IMR-90 (cell line): ENCODE measurements around the gene LGI2. TPM values are rescaled to one million over a fixed set of nuclear protein-coding genes. Genes with fewer than 3 reads are reported as not detected.

ENCODE experiments used
- ATAC-seq: fragments of 200-7000 bp; cut with Tn5 transposase; 2 replicates; pipeline ENCODE4 v1.9.1; 2020; ENCODE audit warnings: low read depth, mild to moderate bottlenecking, moderate library complexity
- BruUV-seq: library from RNA; stranded (reverse); fragments of 400-500 nt; replicated peaks from 2 replicates; lab custom pipeline; 2021; lab: Mats Ljungman, UMichigan
- CTCF ChIA-PET: fragments of 300-600 bp; formaldehyde crosslinking; extraction: SDS; loops from one replicate; lab custom pipeline; 2021; ENCODE audit warnings: antibody characterized with exemption; lab: Yijun Ruan, JAX
- POLR2A ChIA-PET: fragments of 300-600 bp; sonication (Branson Sonifier 250); formaldehyde crosslinking; loops from one replicate; lab custom pipeline; 2022; ENCODE audit warnings: antibody characterized with exemption; ENCODE audit not compliant: unreplicated experiment; lab: Charles Lee
- DNase-seq: peaks from one replicate; pipeline ENCODE4 v3.0.0; 2013
- H2AFZ ChIP-seq: replicated peaks from 2 replicates; pipeline ENCODE3; 2013; ENCODE audit warnings: low read length, mild to moderate bottlenecking; ENCODE audit not compliant: poor library complexity
- H2AK5ac ChIP-seq: 2 replicates; pipeline ENCODE4 v1.6.1; 2013; ENCODE audit warnings: low read depth, low read length, inconsistent platforms
- H2AK9ac ChIP-seq: replicated peaks from 2 replicates; pipeline ENCODE3; 2013; ENCODE audit warnings: mild to moderate bottlenecking, low read depth, low read length, moderate library complexity; ENCODE audit not compliant: poor library complexity
- H2BK120ac ChIP-seq: 2 replicates; pipeline ENCODE4 v1.6.1; 2013; ENCODE audit warnings: low read depth, low read length, inconsistent platforms
- H2BK15ac ChIP-seq: 3 replicates; pipeline ENCODE4 v1.6.1; 2013; ENCODE audit warnings: low read depth, low read length, inconsistent platforms
- H2BK20ac ChIP-seq: 2 replicates; pipeline ENCODE4 v1.6.1; 2013; ENCODE audit warnings: low read depth, mild to moderate bottlenecking, inconsistent platforms, low read length, moderate library complexity
- H2BK5ac ChIP-seq: 2 replicates; pipeline ENCODE4 v1.6.1; 2013; ENCODE audit warnings: mild to moderate bottlenecking, low read depth, low read length, inconsistent platforms; ENCODE audit not compliant: poor library complexity, severe bottlenecking
- H3K14ac ChIP-seq: replicated peaks from 2 replicates; pipeline ENCODE4 v1.6.1; 2013; ENCODE audit warnings: low read depth, low read length, inconsistent platforms
- H3K18ac ChIP-seq: 2 replicates; pipeline ENCODE4 v1.6.1; 2013; ENCODE audit warnings: low read depth, low read length, control low read depth
- H3K23ac ChIP-seq: 2 replicates; pipeline ENCODE4 v1.6.1; 2013; ENCODE audit warnings: low read depth, low read length, inconsistent platforms
- H3K27ac ChIP-seq: 2 replicates; pipeline ENCODE4 v1.5.1; 2013; ENCODE audit warnings: mild to moderate bottlenecking, control low read depth, low read length; ENCODE audit not compliant: insufficient read depth
- H3K27me3 ChIP-seq: 2 replicates; pipeline ENCODE4 v1.6.1; 2013; ENCODE audit warnings: low read length; ENCODE audit not compliant: control insufficient read depth, insufficient read depth
- H3K36me3 ChIP-seq: 2 replicates; pipeline ENCODE4 v1.6.1; 2013; ENCODE audit warnings: low read length, mixed read lengths; ENCODE audit not compliant: control insufficient read depth, insufficient read depth
- H3K4ac ChIP-seq: 2 replicates; pipeline ENCODE4 v1.6.1; 2013; ENCODE audit warnings: low read depth, low read length, inconsistent platforms
- H3K4me1 ChIP-seq: 2 replicates; pipeline ENCODE4 v1.6.1; 2013; ENCODE audit warnings: low read length, mixed read lengths; ENCODE audit not compliant: control insufficient read depth, insufficient read depth
- H3K4me2 ChIP-seq: 2 replicates; pipeline ENCODE4 v1.6.1; 2013; ENCODE audit warnings: low read depth, mild to moderate bottlenecking, control low read depth, low read length, moderate library complexity
- H3K4me3 ChIP-seq: 2 replicates; pipeline ENCODE4 v1.5.1; 2013; ENCODE audit warnings: low read depth, mild to moderate bottlenecking, control low read depth, low read length, moderate library complexity; ENCODE audit not compliant: insufficient read depth
- H3K56ac ChIP-seq: 2 replicates; pipeline ENCODE4 v1.6.1; 2013; ENCODE audit warnings: low read length, inconsistent platforms; ENCODE audit not compliant: insufficient read depth; ENCODE audit errors: extremely low read depth
- H3K79me1 ChIP-seq, 2 experiments: 2 replicates each; pipeline ENCODE4 v1.6.1; 2013; ENCODE audit warnings: low read length in 2 of 2, inconsistent platforms in 1 of 2, low read depth in 1 of 2
- H3K9ac ChIP-seq: 2 replicates; pipeline ENCODE4 v1.6.1; 2013; ENCODE audit warnings: low read depth, low read length, control low read depth
- H3K9me1 ChIP-seq: 2 replicates; pipeline ENCODE4 v1.6.1; 2013; ENCODE audit warnings: low read length, inconsistent platforms; ENCODE audit not compliant: insufficient read depth
- H3K9me3 ChIP-seq: 2 replicates; pipeline ENCODE4 v1.6.1; 2013; ENCODE audit warnings: low read length; ENCODE audit not compliant: control insufficient read depth, insufficient read depth
- H4K20me1 ChIP-seq: 2 replicates; pipeline ENCODE4 v1.6.1; 2013; ENCODE audit warnings: low read length, inconsistent platforms; ENCODE audit not compliant: insufficient read depth
- H4K5ac ChIP-seq: 2 replicates; pipeline ENCODE4 v1.6.1; 2013; ENCODE audit warnings: mild to moderate bottlenecking, low read depth, low read length, control low read depth
- H4K8ac ChIP-seq, 2 experiments: 2 replicates each; pipeline ENCODE4 v1.6.1; 2013; ENCODE audit warnings: low read depth in 2 of 2, low read length in 2 of 2, control low read depth in 1 of 2, inconsistent platforms in 1 of 2
- H4K91ac ChIP-seq: 2 replicates; pipeline ENCODE4 v1.6.1; 2013; ENCODE audit warnings: low read depth, low read length, inconsistent platforms; ENCODE audit not compliant: insufficient read depth
- BHLHE40 ChIP-seq: fragments of 150-350 bp; IDR thresholded peaks from 2 replicates; pipeline ENCODE4 v1.6.1; 2016; ENCODE audit warnings: mild to moderate bottlenecking, low read depth, low read length
- CEBPB ChIP-seq: IDR thresholded peaks from 2 replicates; pipeline ENCODE4 v1.6.1; 2012; ENCODE audit warnings: low read depth, low read length, improper control_type of control experiment
- CHD1 ChIP-seq: IDR thresholded peaks from 2 replicates; pipeline ENCODE4 v1.6.1; 2012; ENCODE audit warnings: low read depth, low read length, improper control_type of control experiment
- CTCF ChIP-seq: conservative IDR thresholded peaks from 2 replicates; pipeline ENCODE4 v1.5.1; 2012; ENCODE audit warnings: mild to moderate bottlenecking, low read depth, low read length, improper control_type of control experiment
- ELK1 ChIP-seq: fragments of 150-350 bp; IDR thresholded peaks from 2 replicates; pipeline ENCODE4 v1.6.1; 2016; ENCODE audit warnings: low read depth, mild to moderate bottlenecking, low read length, moderate library complexity, borderline replicate concordance
- FOS ChIP-seq: fragments of 150-350 bp; IDR thresholded peaks from 2 replicates; pipeline ENCODE4 v1.6.1; 2016; ENCODE audit warnings: low read depth, low read length
- MAFK ChIP-seq: IDR thresholded peaks from 2 replicates; pipeline ENCODE4 v1.6.1; 2012; ENCODE audit warnings: low read depth, low read length, improper control_type of control experiment
- MAZ ChIP-seq: IDR thresholded peaks from 2 replicates; pipeline ENCODE4 v1.6.1; 2012; ENCODE audit warnings: low read depth, mild to moderate bottlenecking, low read length, improper control_type of control experiment, moderate library complexity, borderline replicate concordance
- MXI1 ChIP-seq: IDR thresholded peaks from 2 replicates; pipeline ENCODE4 v1.6.1; 2012; ENCODE audit warnings: low read depth, mild to moderate bottlenecking, low read length, moderate library complexity, borderline replicate concordance
- NFE2L2 ChIP-seq: fragments of 150-350 bp; IDR thresholded peaks from 2 replicates; pipeline ENCODE4 v1.6.1; 2016; ENCODE audit warnings: low read depth, mild to moderate bottlenecking, low read length
- POLR2A ChIP-seq: IDR thresholded peaks from 2 replicates; pipeline ENCODE4 v1.6.1; 2012; ENCODE audit warnings: mild to moderate bottlenecking, low read depth, low read length
- RAD21 ChIP-seq: IDR thresholded peaks from 2 replicates; pipeline ENCODE4 v1.6.1; 2012; ENCODE audit warnings: low read length, improper control_type of control experiment
- RCOR1 ChIP-seq: IDR thresholded peaks from 2 replicates; pipeline ENCODE4 v1.6.1; 2012; ENCODE audit warnings: mild to moderate bottlenecking, low read length, improper control_type of control experiment; ENCODE audit not compliant: insufficient replicate concordance
- SMC3 ChIP-seq: fragments of 150-350 bp; IDR thresholded peaks from 2 replicates; pipeline ENCODE4 v1.6.1; 2016; ENCODE audit warnings: low read depth, mild to moderate bottlenecking, antibody characterized with exemption, low read length, moderate library complexity
- WGBS, 2 experiments: methylation state at CpG; one replicate each; pipeline versions ENCODE4 v1.1.5 to v1.1.7; 2013; ENCODE audit warnings: missing lambda C conversion rate in 2 of 2; ENCODE audit not compliant: insufficient read length in 1 of 2; ENCODE audit errors: extremely low coverage in 2 of 2; 5-methylcytosine and 5-hydroxymethylcytosine counted together
- dilution Hi-C: fragments of 300-500 bp; cut with HindIII; formaldehyde crosslinking; loops from one replicate; pipeline ENCODE4 v1.14.3; 2018; ENCODE audit warnings: low sequenced_read_pairs; ENCODE audit not compliant: unreplicated experiment
- in situ Hi-C: fragments of 300-500 bp; cut with MboI; formaldehyde crosslinking; loops from 3 replicates; pipeline ENCODE4 v1.14.3; 2019; ENCODE audit warnings: low sequenced_read_pairs, inconsistent platforms, mixed read lengths
- intact Hi-C: fragments of 100-400 bp; cut with micrococcal nuclease; formaldehyde crosslinking; loops from 2 replicates; pipeline ENCODE4 v1.10.0; 2022
- polyA plus RNA-seq, 3 experiments: library from polyadenylated mRNA; depleted of rRNA; stranded (reverse); fragments of >200 nt; gene quantifications; 2 replicates each; pipeline ENCODE4 v1.2.3, GENCODE V29; 2012; ENCODE audit warnings: low replicate concordance in 1 of 3
- total RNA-seq: library from RNA; depleted of rRNA; stranded (reverse); fragments of >200 nt; gene quantifications from 2 replicates; pipeline ENCODE4 v1.2.3, GENCODE V29; 2012
- TF ChIP-seq, protein P1 (sequence below): fragments of 150-350 bp; IDR thresholded peaks from 2 replicates; pipeline ENCODE4 v1.6.1; 2017; ENCODE audit warnings: mild to moderate bottlenecking, antibody characterized with exemption, low read length, low read depth

Gene LGI2
- total and polyA plus RNA-seq, 2 of the 4 experiments (the other 2 are of a cell fraction), result not detected

DNA sequence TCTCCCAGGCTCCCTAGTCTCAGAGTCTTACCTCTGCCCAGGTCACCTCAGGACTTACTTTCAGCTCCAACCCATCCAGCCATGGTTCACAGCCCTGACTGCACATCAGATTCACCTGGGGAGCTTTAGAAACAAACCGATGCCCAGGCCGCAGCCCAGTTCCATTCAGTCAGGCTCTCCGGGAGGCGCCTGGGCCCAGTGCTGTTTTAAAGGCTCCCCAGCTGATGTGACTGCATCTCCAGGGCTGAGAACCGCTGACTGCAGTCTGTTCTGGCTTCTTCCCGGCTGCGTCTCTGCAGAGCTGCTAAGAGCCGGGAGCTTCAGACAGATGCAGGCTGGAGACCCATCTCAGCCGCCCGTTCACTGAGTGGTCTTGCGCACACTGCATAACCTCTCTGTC is 44.4 kb upstream of the LGI2 start:
- Histone ChIP-seq H3K27ac (no peak overlapping the region), H3K18ac (no peak overlapping the region), H3K14ac (no peak overlapping the region), H3K79me1 (no peaks in the 10 kb centered on the region), H2AFZ (no peak overlapping the region), H2BK5ac (no peak overlapping the region), H4K91ac (no peak overlapping the region), H2AK5ac (no peak overlapping the region), H3K9me3 (no peaks in the 10 kb centered on the region), H3K36me3 (no peaks in the 10 kb centered on the region), H2BK20ac (no peak overlapping the region), H3K4me2 (no peak overlapping the region), H3K9ac (no peak overlapping the region), H4K8ac (no peak overlapping the region), H3K27me3 (peaks cover 30% of the 10 kb centered on the region), H2BK15ac (no peak overlapping the region), H2BK120ac (no peak overlapping the region), H4K5ac (no peak overlapping the region), H3K23ac (no peak overlapping the region), H3K9me1 (no peaks in the 10 kb centered on the region), H3K4me1 (no peaks in the 10 kb centered on the region), H2AK9ac (no peak overlapping the region), H3K4me3 (no peak overlapping the region), H3K56ac (no peak overlapping the region), H4K20me1 (no peaks in the 10 kb centered on the region), H3K4ac (no peak overlapping the region)
- dilution Hi-C loops (no loop called here), intact Hi-C loops (no loop called here), in situ Hi-C loops (no loop called here)
- no peak for ATAC-seq
- DNase-seq, result no peak
- ChIA-PET POLR2A (no interaction called here), CTCF (no interaction called here)
- 70% methylated on average over 2 of the region's 11 CpGs; no CpG with 5 or more reads in 1 of the 2 experiments for WGBS, 2 experiments
- BruUV-seq, result no TSS peak
- TF ChIP-seq MXI1 (no peak), FOS (no peak), CHD1 (no peak), ELK1 (no peak), RCOR1 (no peak), RAD21 (no peak), BHLHE40 (no peak), SMC3 (no peak), MAZ (no peak), MAFK (no peak), POLR2A (no peak), CEBPB (no peak), NFE2L2 (no peak), CTCF (no peak)
- TF ChIP-seq, protein P1, sequence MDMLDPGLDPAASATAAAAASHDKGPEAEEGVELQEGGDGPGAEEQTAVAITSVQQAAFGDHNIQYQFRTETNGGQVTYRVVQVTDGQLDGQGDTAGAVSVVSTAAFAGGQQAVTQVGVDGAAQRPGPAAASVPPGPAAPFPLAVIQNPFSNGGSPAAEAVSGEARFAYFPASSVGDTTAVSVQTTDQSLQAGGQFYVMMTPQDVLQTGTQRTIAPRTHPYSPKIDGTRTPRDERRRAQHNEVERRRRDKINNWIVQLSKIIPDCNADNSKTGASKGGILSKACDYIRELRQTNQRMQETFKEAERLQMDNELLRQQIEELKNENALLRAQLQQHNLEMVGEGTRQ, result no peak
